Gastrocnemius medialis (tissue), 4 donors: ENCODE results near the gene APOL5.

ENCODE experiments used
- CTCF ChIP-seq, 5 experiments: fragments of 450-650 bp in 3 of 5; fragments of 200-600 bp in 2 of 5; sonication (generic) in 2 of 5; IDR thresholded peaks in 4 of 5; conservative IDR thresholded peaks in 1 of 5; 1 replicate in 4 of 5; 2 replicates in 1 of 5; pipeline ENCODE4 v1.5.1; 2016 to 2019; ENCODE audit warnings: antibody characterized with exemption in 5 of 5, mild to moderate bottlenecking in 3 of 5, moderate library complexity in 3 of 5
- POLR2A ChIP-seq, 2 donors: fragments of 450-650 bp; IDR thresholded peaks; one replicate each; pipeline ENCODE4 v1.6.1; 2017; ENCODE audit warnings: antibody characterized with exemption in 2 of 2, mild to moderate bottlenecking in 2 of 2, moderate library complexity in 2 of 2

DNA sequence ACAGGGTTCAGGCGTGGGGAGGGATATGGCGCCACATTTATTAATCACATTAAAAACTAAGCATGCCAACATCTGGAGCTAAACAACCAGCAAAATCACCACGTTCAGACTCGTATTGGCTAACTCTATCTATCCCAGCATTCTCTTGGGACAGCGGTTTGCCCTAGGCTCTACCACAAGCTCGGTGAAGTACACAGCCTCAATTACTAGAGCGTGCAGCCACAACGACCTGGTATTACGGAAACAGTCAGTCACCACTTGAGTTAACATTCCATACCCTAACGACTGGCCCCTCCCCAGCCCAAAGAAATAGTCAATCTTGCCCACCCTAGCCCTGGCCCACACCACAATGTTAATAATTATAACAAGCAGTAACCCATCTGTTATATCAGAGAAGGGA, 32.1 kb downstream of the APOL5 start:
- no peak for TF ChIP-seq CTCF (IDR thresholded peaks at IDR 0.05 in 4 of 5, conservative IDR thresholded peaks at IDR 0.05 in 1 of 5)
- no peak for TF ChIP-seq POLR2A (IDR thresholded peaks at IDR 0.05)
